Measurements from ENCODE around the gene STMND1. TPM values are rescaled to one million over a fixed set of nuclear protein-coding genes. Genes with fewer than 3 reads are reported as not detected.
A peak's percentile ranks its signal among the peaks of the same experiment; 100 is the strongest.

The STMND1 gene
- total RNA-seq, 4 donors from 2014 or later, result 0.49 TPM; not detected in 3

DNA sequence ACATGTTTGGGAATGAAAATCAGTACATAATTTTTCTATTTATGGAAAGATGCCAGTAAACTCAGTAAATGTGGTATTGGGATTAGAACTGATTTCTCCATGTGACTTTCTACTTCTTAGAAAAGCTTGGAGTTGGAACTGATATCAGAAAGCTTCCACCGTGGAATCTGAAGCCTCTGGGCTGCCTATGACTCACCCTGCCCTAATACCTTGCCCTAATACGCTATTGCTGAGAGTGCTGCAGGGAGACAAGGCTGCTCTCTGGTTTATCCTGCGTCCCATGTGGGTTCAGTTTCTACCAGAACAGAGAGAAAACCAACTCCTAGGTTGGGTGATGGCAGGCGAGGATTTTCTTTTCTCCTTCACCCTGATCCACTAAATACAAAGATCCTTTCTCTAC is 3.3 kb upstream of the STMND1 start:
- DNase-seq (ENCODE audit: low spot score in 2 of 2), result no peak
- Histone ChIP-seq H3K4me1 (peaks cover 15% of the 10 kb centered on the region), H3K4me3 (no peak overlapping the region), H3K27ac (no peak overlapping the region), H3K36me3 (no peaks in the 10 kb centered on the region), H3K27me3 (peaks cover 8% of the 10 kb centered on the region), H3K9me3 (no peaks in the 10 kb centered on the region)
- 59% methylated on average over 4 of the region's 4 CpGs for WGBS
- TF ChIP-seq POLR2AphosphoS5 (IDR thresholded peaks at IDR 0.05) (no peak), POLR2A (IDR thresholded peaks at IDR 0.05) (no peak), EP300 (IDR thresholded peaks at IDR 0.05) (no peak), CTCF (IDR thresholded peaks at IDR 0.05) (no peak)

GRCh38 chr6:17099401-17100059 is 2.3 kb upstream of the STMND1 start:
- Histone ChIP-seq H3K4me1 (peaks cover 15% of the 10 kb centered on the region), H3K27ac (no peak overlapping the region), H3K36me3 (no peaks in the 10 kb centered on the region), H3K4me3 (no peak overlapping the region), H3K9me3 (no peaks in the 10 kb centered on the region), H3K27me3 (peaks cover 8% of the 10 kb centered on the region)
- WGBS, result 81% methylated on average over 5 of the region's 5 CpGs
- no peak for DNase-seq (ENCODE audit: low spot score in 2 of 2)
- TF ChIP-seq EP300 (IDR thresholded peaks at IDR 0.05) (no peak), POLR2A (IDR thresholded peaks at IDR 0.05) (no peak), POLR2AphosphoS5 (IDR thresholded peaks at IDR 0.05) (no peak), CTCF (IDR thresholded peaks at IDR 0.05) (no peak)

DNA sequence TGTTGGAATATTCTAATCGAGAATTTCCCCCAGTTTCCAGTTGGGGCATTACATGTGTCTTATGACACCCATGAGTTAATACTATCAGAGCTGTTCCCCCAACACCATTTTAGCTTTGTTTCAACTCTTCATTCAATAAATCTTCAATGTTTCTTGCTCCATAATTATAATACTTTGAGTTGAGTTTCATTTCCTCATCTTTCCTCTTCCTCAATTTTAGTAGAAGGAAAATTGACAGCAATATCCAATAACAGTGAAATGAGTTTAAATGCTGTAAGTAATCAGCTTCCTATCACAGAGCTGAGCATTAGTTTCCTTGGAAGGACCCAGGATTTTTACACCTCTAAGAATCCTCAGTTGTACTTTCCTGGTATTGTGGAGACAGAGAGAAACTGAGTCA is 1.0 kb upstream of the STMND1 start:
- Histone ChIP-seq H3K4me1 (peaks cover 15% of the 10 kb centered on the region), H3K36me3 (no peaks in the 10 kb centered on the region), H3K27me3 (peaks cover 16% of the 10 kb centered on the region), H3K9me3 (no peaks in the 10 kb centered on the region), H3K27ac (no peak overlapping the region), H3K4me3 (no peak overlapping the region)
- no peak for DNase-seq (ENCODE audit: low spot score in 2 of 2)
- TF ChIP-seq POLR2AphosphoS5 (IDR thresholded peaks at IDR 0.05) (no peak), EP300 (IDR thresholded peaks at IDR 0.05) (no peak), CTCF (IDR thresholded peaks at IDR 0.05) (no peak)
- WGBS, result 54% methylated on average over 1 of the region's 1 CpG

DNA sequence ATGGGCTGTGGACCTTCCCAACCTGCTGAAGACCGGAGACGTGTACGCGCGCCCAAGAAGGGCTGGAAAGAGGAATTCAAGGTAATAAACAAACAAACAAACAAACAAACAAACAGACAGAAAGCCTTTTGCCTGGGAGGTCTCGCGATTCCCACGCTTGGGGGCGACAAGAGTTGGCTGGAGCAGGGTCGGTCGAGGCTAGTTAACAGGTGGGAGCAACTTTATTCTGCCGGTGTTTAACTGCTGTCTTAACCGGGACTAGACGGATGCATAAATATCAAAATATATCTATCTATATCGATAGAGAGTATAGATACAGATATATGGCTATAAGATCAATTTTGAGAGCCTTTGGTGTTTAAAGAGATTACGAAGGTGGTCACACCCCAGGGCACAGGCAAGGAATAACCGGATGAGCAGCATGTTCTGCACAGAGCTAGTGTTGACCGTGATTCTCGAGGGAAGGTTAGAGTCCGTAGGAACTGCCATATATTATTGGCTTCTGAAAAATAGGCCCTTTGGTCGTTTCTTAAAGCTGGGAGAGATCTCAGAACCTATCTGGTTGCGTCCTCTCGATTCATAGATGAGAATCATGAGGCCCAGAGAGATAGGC is 514 bp downstream of the STMND1 start:
- TF ChIP-seq POLR2AphosphoS5 (IDR thresholded peaks at IDR 0.05) (no peak), CTCF (IDR thresholded peaks at IDR 0.05) (no peak)
- H3K9me3 ChIP-seq, result no peaks in the 10 kb centered on the region
- H3K27me3 ChIP-seq, result peaks cover 16% of the 10 kb centered on the region
- H3K27ac ChIP-seq, result no peak overlapping the region
- peak overlapping the region; percentile 52 for H3K4me3 ChIP-seq
- no peak for DNase-seq (ENCODE audit: low spot score in 2 of 2)
- peaks cover 15% of the 10 kb centered on the region for H3K4me1 ChIP-seq
- 27% methylated on average over 23 of the region's 23 CpGs for WGBS
- H3K36me3 ChIP-seq, result no peaks in the 10 kb centered on the region

DNA sequence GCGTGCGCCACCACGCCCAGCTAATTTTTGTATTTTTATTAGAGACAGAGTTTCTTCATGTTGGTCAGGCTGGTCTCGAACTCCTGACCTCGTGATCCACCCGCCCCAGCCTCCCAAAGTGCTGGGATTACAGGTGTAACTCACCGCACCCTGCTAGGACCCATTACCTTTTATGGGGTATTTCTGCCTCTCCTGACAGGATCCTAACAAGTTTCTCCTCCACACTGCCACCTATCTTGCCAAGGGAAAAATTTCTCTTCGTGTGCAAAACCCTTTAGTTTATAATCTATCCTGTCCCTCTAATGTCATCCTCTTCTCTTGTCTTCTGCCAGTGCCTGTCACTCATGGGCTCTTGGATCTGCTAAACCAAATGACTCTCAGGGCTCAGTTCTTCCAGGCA is 1.9 kb downstream of the STMND1 start:
- Histone ChIP-seq H3K27me3 (peaks cover 16% of the 10 kb centered on the region), H3K4me1 (peaks cover 15% of the 10 kb centered on the region), H3K4me3 (no peak overlapping the region), H3K27ac (no peak overlapping the region), H3K9me3 (no peaks in the 10 kb centered on the region), H3K36me3 (no peaks in the 10 kb centered on the region)
- 85% methylated on average over 8 of the region's 8 CpGs for WGBS
- no peak for DNase-seq (ENCODE audit: low spot score in 2 of 2)
- TF ChIP-seq CTCF (IDR thresholded peaks at IDR 0.05) (no peak), POLR2A (IDR thresholded peaks at IDR 0.05) (no peak), EP300 (IDR thresholded peaks at IDR 0.05) (no peak), POLR2AphosphoS5 (IDR thresholded peaks at IDR 0.05) (no peak)

Measured in suprapubic skin (tissue), 4 donors.